Measurements from ENCODE around the gene PTPN7. TPM values are rescaled to one million over a fixed set of nuclear protein-coding genes. Genes with fewer than 3 reads are reported as not detected.

Gene PTPN7
- total RNA-seq, 4 donors from 2014 or later: 0.42 to 2.7 (median 0.60) TPM; not detected in 1

- Histone ChIP-seq H3K9me3 (no peaks in the 10 kb centered on the region), H3K27ac (no peak overlapping the region), H3K4me3 (no peak overlapping the region), H3K4me1 (peaks cover 25% of the 10 kb centered on the region), H3K36me3 (no peaks in the 10 kb centered on the region), H3K27me3 (peaks cover 19% of the 10 kb centered on the region)
- DNase-seq (ENCODE audit: low spot score in 2 of 2): no peak
- TF ChIP-seq CTCF (IDR thresholded peaks at IDR 0.05) (no peak), EP300 (IDR thresholded peaks at IDR 0.05) (no peak), POLR2AphosphoS5 (IDR thresholded peaks at IDR 0.05) (no peak), POLR2A (IDR thresholded peaks at IDR 0.05) (no peak)
- WGBS: 89% methylated on average over 13 of the region's 13 CpGs
Measured at GRCh38 chr1:202203238-202204039, 43.0 kb upstream of the PTPN7 start.

GRCh38 chr1:202202500-202203168 lies 42.2 kb upstream of the PTPN7 start:
- 92% methylated on average over 5 of the region's 7 CpGs for WGBS
- no peak for DNase-seq (ENCODE audit: low spot score in 2 of 2)
- TF ChIP-seq CTCF (IDR thresholded peaks at IDR 0.05) (no peak), EP300 (IDR thresholded peaks at IDR 0.05) (no peak), POLR2AphosphoS5 (IDR thresholded peaks at IDR 0.05) (no peak), POLR2A (IDR thresholded peaks at IDR 0.05) (no peak)
- H3K36me3 ChIP-seq: no peaks in the 10 kb centered on the region
- H3K9me3 ChIP-seq: no peaks in the 10 kb centered on the region
- H3K4me1 ChIP-seq: peaks cover 24% of the 10 kb centered on the region
- H3K27ac ChIP-seq: no peak overlapping the region
- no peak overlapping the region for H3K4me3 ChIP-seq
- peaks cover 17% of the 10 kb centered on the region for H3K27me3 ChIP-seq

GRCh38 chr1:202201971-202202370 lies 41.6 kb upstream of the PTPN7 start:
- peaks cover 25% of the 10 kb centered on the region for H3K4me1 ChIP-seq
- peaks cover 13% of the 10 kb centered on the region for H3K27me3 ChIP-seq
- no peak for TF ChIP-seq CTCF (IDR thresholded peaks at IDR 0.05)
- WGBS: 79% methylated on average over 4 of the region's 4 CpGs
- DNase-seq (ENCODE audit: low spot score in 2 of 2): no peak
- H3K27ac ChIP-seq: no peak overlapping the region
- H3K9me3 ChIP-seq: no peaks in the 10 kb centered on the region
- H3K36me3 ChIP-seq: no peaks in the 10 kb centered on the region
- H3K4me3 ChIP-seq: no peak overlapping the region

- no peak for DNase-seq (ENCODE audit: low spot score in 2 of 2)
- Histone ChIP-seq H3K4me3 (no peak overlapping the region), H3K27me3 (peaks cover 10% of the 10 kb centered on the region), H3K9me3 (no peaks in the 10 kb centered on the region), H3K4me1 (peaks cover 25% of the 10 kb centered on the region), H3K36me3 (no peaks in the 10 kb centered on the region), H3K27ac (no peak overlapping the region)
- TF ChIP-seq CTCF (IDR thresholded peaks at IDR 0.05): no peak
- no peak for TF ChIP-seq POLR2AphosphoS5 (IDR thresholded peaks at IDR 0.05)
- TF ChIP-seq EP300 (IDR thresholded peaks at IDR 0.05): no peak
- no peak for TF ChIP-seq POLR2A (IDR thresholded peaks at IDR 0.05)
- WGBS: 80% methylated on average over 3 of the region's 3 CpGs
Measured at GRCh38 chr1:202201266-202201665, 40.9 kb upstream of the PTPN7 start.

- H3K36me3 ChIP-seq: no peaks in the 10 kb centered on the region
- no peak overlapping the region for H3K27ac ChIP-seq
- no peak overlapping the region for H3K4me3 ChIP-seq
- H3K27me3 ChIP-seq: peaks cover 4% of the 10 kb centered on the region
- no peak for TF ChIP-seq POLR2A (IDR thresholded peaks at IDR 0.05)
- TF ChIP-seq POLR2AphosphoS5 (IDR thresholded peaks at IDR 0.05): no peak
- TF ChIP-seq EP300 (IDR thresholded peaks at IDR 0.05): no peak
- TF ChIP-seq CTCF (IDR thresholded peaks at IDR 0.05): no peak
- H3K4me1 ChIP-seq: peaks cover 25% of the 10 kb centered on the region
- WGBS: 55% methylated on average over 8 of the region's 8 CpGs
- no peaks in the 10 kb centered on the region for H3K9me3 ChIP-seq
- DNase-seq (ENCODE audit: low spot score in 2 of 2): no peak
Measured at GRCh38 chr1:202200669-202201068, 40.3 kb upstream of the PTPN7 start.
